ENCODE measurements around the gene TMF1. TPM values are rescaled to one million over a fixed set of nuclear protein-coding genes. Genes with fewer than 3 reads are reported as not detected.

Gene TMF1
- total RNA-seq, 2 experiments from 2014 or later: 43.0 to 43.5 TPM

- Mint-ChIP-seq H3K4me1 (peaks cover 4% of the 10 kb centered on the region), H3K27me3 (no peaks in the 10 kb centered on the region), H3K36me3 (ENCODE audit: low read depth) (peaks cover 29% of the 10 kb centered on the region), H3K4me3 (no peak overlapping the region), H3K27ac (no peak overlapping the region), H3K9me3 (no peaks in the 10 kb centered on the region)
- POLR2A ChIA-PET: no interaction called here
- no peak for DNase-seq
- CTCF ChIA-PET: interaction anchor here (1.4 kb wide), 1 partner anchor 11 kb away, joined by 3 read pairs; no protein-coding TSS in a partner anchor
Measured at GRCh38 chr3:69020857-69021256, 31.3 kb downstream of the TMF1 start.

GRCh38 chr3:69020424-69020823 lies 31.7 kb downstream of the TMF1 start:
- POLR2A ChIA-PET: no interaction called here
- Mint-ChIP-seq H3K4me3 (no peak overlapping the region), H3K27ac (no peak overlapping the region), H3K27me3 (no peaks in the 10 kb centered on the region), H3K4me1 (peaks cover 4% of the 10 kb centered on the region), H3K36me3 (ENCODE audit: low read depth) (peaks cover 25% of the 10 kb centered on the region), H3K9me3 (no peaks in the 10 kb centered on the region)
- DNase-seq: no peak
- CTCF ChIA-PET: no interaction called here

GRCh38 chr3:69016901-69017300 lies 35.2 kb downstream of the TMF1 start:
- Mint-ChIP-seq H3K36me3 (ENCODE audit: low read depth) (peaks cover 22% of the 10 kb centered on the region), H3K4me3 (no peak overlapping the region), H3K4me1 (peaks cover 28% of the 10 kb centered on the region), H3K27ac (no peak overlapping the region), H3K9me3 (no peaks in the 10 kb centered on the region), H3K27me3 (no peaks in the 10 kb centered on the region)
- ChIA-PET POLR2A (no interaction called here), CTCF (no interaction called here)
- DNase-seq: no peak

GRCh38 chr3:69016102-69016501 lies 36.0 kb downstream of the TMF1 start:
- no peak overlapping the region for H3K27ac Mint-ChIP-seq
- H3K27me3 Mint-ChIP-seq: no peaks in the 10 kb centered on the region
- ChIA-PET CTCF (no interaction called here), POLR2A (no interaction called here)
- H3K9me3 Mint-ChIP-seq: no peaks in the 10 kb centered on the region
- no peak for DNase-seq
- peaks cover 30% of the 10 kb centered on the region for H3K4me1 Mint-ChIP-seq
- no peak overlapping the region for H3K4me3 Mint-ChIP-seq
- peaks cover 19% of the 10 kb centered on the region for H3K36me3 Mint-ChIP-seq (ENCODE audit: low read depth)

GRCh38 chr3:69014022-69014580 lies 38.0 kb downstream of the TMF1 start:
- DNase-seq: no peak
- H3K27ac Mint-ChIP-seq: peak overlapping the region; percentile 79
- peaks cover 22% of the 10 kb centered on the region for H3K36me3 Mint-ChIP-seq (ENCODE audit: low read depth)
- peak overlapping the region; percentile 75 for H3K4me3 Mint-ChIP-seq
- peaks cover 29% of the 10 kb centered on the region for H3K4me1 Mint-ChIP-seq
- no peaks in the 10 kb centered on the region for H3K27me3 Mint-ChIP-seq
- CTCF ChIA-PET: interaction anchor here (0.6 to 1.9 kb wide), 13 partner anchors 10 to 316 kb away, joined by 3 to 11 read pairs (median 4); no protein-coding TSS in a partner anchor
- H3K9me3 Mint-ChIP-seq: no peaks in the 10 kb centered on the region
- POLR2A ChIA-PET: no interaction called here

GRCh38 chr3:69013253-69014021 lies 38.7 kb downstream of the TMF1 start, which contains the start of gene EOGT:
Gene EOGT, minus strand, starts transcription at chr3:69013684. Its CDS starts 3,838 bp downstream, at chr3:69009846.
- ChIA-PET CTCF (interaction anchor here (0.6 to 1.9 kb wide), 14 partner anchors 11 to 316 kb away, joined by 3 to 11 read pairs (median 4); no protein-coding TSS in a partner anchor), POLR2A (no interaction called here)
- Mint-ChIP-seq H3K9me3 (no peaks in the 10 kb centered on the region), H3K4me3 (peak within 1 kb of the TSS; percentile 80), H3K27me3 (no peaks in the 10 kb centered on the region), H3K27ac (peak within 1 kb of the TSS; percentile 93), H3K36me3 (ENCODE audit: low read depth) (peaks cover 20% of the 10 kb centered on the region), H3K4me1 (peaks cover 29% of the 10 kb centered on the region)
- peak; percentile 80 for DNase-seq

- ChIA-PET CTCF (interaction anchor here (1.0 to 1.9 kb wide), 8 partner anchors 10 to 138 kb away, joined by 3 to 11 read pairs (median 4); no protein-coding TSS in a partner anchor), POLR2A (no interaction called here)
- Mint-ChIP-seq H3K4me1 (peaks cover 29% of the 10 kb centered on the region), H3K36me3 (ENCODE audit: low read depth) (peaks cover 20% of the 10 kb centered on the region), H3K27me3 (no peaks in the 10 kb centered on the region), H3K4me3 (peak overlapping the region; percentile 80), H3K9me3 (no peaks in the 10 kb centered on the region), H3K27ac (peak overlapping the region; percentile 93)
- no peak for DNase-seq
Measured at GRCh38 chr3:69012800-69013252, 39.3 kb downstream of the TMF1 start.

GRCh38 chr3:69012100-69012799 lies 39.9 kb downstream of the TMF1 start:
- Mint-ChIP-seq H3K9me3 (no peaks in the 10 kb centered on the region), H3K27me3 (no peaks in the 10 kb centered on the region), H3K36me3 (ENCODE audit: low read depth) (peaks cover 16% of the 10 kb centered on the region), H3K27ac (peak overlapping the region; percentile 93), H3K4me3 (peak overlapping the region; percentile 80), H3K4me1 (peaks cover 29% of the 10 kb centered on the region)
- CTCF ChIA-PET: interaction anchor here (1.2 to 1.8 kb wide), 2 partner anchors 26 to 52 kb away, joined by 4 to 5 read pairs; no protein-coding TSS in a partner anchor
- POLR2A ChIA-PET: no interaction called here
- DNase-seq: no peak

GRCh38 chr3:69011096-69011730 lies 40.9 kb downstream of the TMF1 start:
- Mint-ChIP-seq H3K4me3 (no peak overlapping the region), H3K9me3 (no peaks in the 10 kb centered on the region), H3K27ac (no peak overlapping the region), H3K4me1 (peaks cover 26% of the 10 kb centered on the region), H3K27me3 (no peaks in the 10 kb centered on the region), H3K36me3 (ENCODE audit: low read depth) (peaks cover 15% of the 10 kb centered on the region)
- no peak for DNase-seq
- ChIA-PET CTCF (interaction anchor here (2.5 kb wide), 1 partner anchor 13 kb away, joined by 6 read pairs; no protein-coding TSS in a partner anchor), POLR2A (no interaction called here)

- POLR2A ChIA-PET: no interaction called here
- CTCF ChIA-PET: interaction anchor here (2.5 kb wide), 1 partner anchor 14 kb away, joined by 6 read pairs; no protein-coding TSS in a partner anchor
- peaks cover 20% of the 10 kb centered on the region for H3K4me1 Mint-ChIP-seq
- H3K27me3 Mint-ChIP-seq: no peaks in the 10 kb centered on the region
- H3K36me3 Mint-ChIP-seq (ENCODE audit: low read depth): peaks cover 21% of the 10 kb centered on the region
- no peak for DNase-seq
- no peaks in the 10 kb centered on the region for H3K9me3 Mint-ChIP-seq
- H3K4me3 Mint-ChIP-seq: no peak overlapping the region
- H3K27ac Mint-ChIP-seq: no peak overlapping the region
Measured at GRCh38 chr3:69009559-69010410, 42.3 kb downstream of the TMF1 start.

GRCh38 chr3:69008980-69009379 lies 43.2 kb downstream of the TMF1 start:
- H3K9me3 Mint-ChIP-seq: no peaks in the 10 kb centered on the region
- CTCF ChIA-PET: interaction anchor here (0.5 to 1.0 kb wide), 2 partner anchors 13 to 955 kb away, joined by 3 read pairs; no protein-coding TSS in a partner anchor
- H3K4me3 Mint-ChIP-seq: no peak overlapping the region
- no peaks in the 10 kb centered on the region for H3K27me3 Mint-ChIP-seq
- H3K36me3 Mint-ChIP-seq (ENCODE audit: low read depth): peaks cover 24% of the 10 kb centered on the region
- peaks cover 12% of the 10 kb centered on the region for H3K4me1 Mint-ChIP-seq
- POLR2A ChIA-PET: no interaction called here
- no peak for DNase-seq
- H3K27ac Mint-ChIP-seq: no peak overlapping the region
